HepG2 (cell line): ENCODE measurements around the gene INO80B. TPM values are rescaled to one million over a fixed set of nuclear protein-coding genes. Genes with fewer than 3 reads are reported as not detected.

Source experiments
- CEBPZ ChIP-seq: IDR thresholded peaks from 2 replicates; pipeline ENCODE4 v1.6.1; 2012; ENCODE audit warnings: low read length, improper control_type of control experiment
- GABPB1 ChIP-seq: IDR thresholded peaks from 2 replicates; pipeline ENCODE4 v1.6.1; 2016; ENCODE audit warnings: mild to moderate bottlenecking, missing genetic modification reagents, moderate library complexity, missing compliant biosample characterization
- JDP2 ChIP-seq: sonication (generic); formaldehyde crosslinking; IDR thresholded peaks from 2 replicates; pipeline ENCODE4 v1.8.1; 2022; ENCODE audit warnings: missing genetic modification reagents, borderline replicate concordance
- KIAA2018 ChIP-seq: sonication (generic); formaldehyde crosslinking; IDR thresholded peaks from 2 replicates; pipeline ENCODE4 v1.5.0; 2020; ENCODE audit warnings: mild to moderate bottlenecking, missing genetic modification reagents, borderline replicate concordance
- NFE2L1 ChIP-seq: sonication (generic); formaldehyde crosslinking; IDR thresholded peaks from 2 replicates; pipeline ENCODE4 v1.4.0; 2020; ENCODE audit warnings: missing genetic modification reagents, mild to moderate bottlenecking, borderline replicate concordance
- SNAPC2 ChIP-seq: sonication (generic); formaldehyde crosslinking; IDR thresholded peaks from 2 replicates; pipeline ENCODE4 v1.8.1; 2022; ENCODE audit warnings: mild to moderate bottlenecking, missing genetic modification reagents
- ZC3H13 ChIP-seq: sonication (generic); formaldehyde crosslinking; IDR thresholded peaks from 2 replicates; pipeline ENCODE4 v1.8.1; 2023; ENCODE audit warnings: mild to moderate bottlenecking, missing genetic modification reagents, moderate library complexity
- ZC3H4 ChIP-seq: sonication (generic); formaldehyde crosslinking; IDR thresholded peaks from 2 replicates; pipeline ENCODE4 v1.4.0; 2020; ENCODE audit warnings: missing genetic modification reagents, borderline replicate concordance
- ZHX2 ChIP-seq, 2 experiments: sonication (generic) in 1 of 2; formaldehyde crosslinking in 1 of 2; IDR thresholded peaks; 2 replicates each; pipeline versions ENCODE4 v1.6.1 to v1.9.0; 2014 to 2022; ENCODE audit warnings: antibody characterized with exemption in 1 of 2, borderline replicate concordance in 1 of 2, inconsistent platforms in 1 of 2, low read depth in 1 of 2, missing genetic modification reagents in 1 of 2
- polyA plus RNA-seq, 8 experiments: library from polyadenylated mRNA; depleted of rRNA in 3 of 8; stranded (reverse) in 7 of 8; unstranded in 1 of 8; fragments of >200 nt; fragmentation: Illumina TruSeq in 4 of 8; extraction: Trizol in 4 of 8; gene quantifications; 2 replicates each; pipeline versions ENCODE4 v1.2.1 to v1.2.3, GENCODE V29; 2011 to 2016; ENCODE audit warnings: low read depth in 4 of 8, missing spikeins in 1 of 8, mixed read lengths in 1 of 8; ENCODE audit not compliant: insufficient read depth in 1 of 8
- total RNA-seq, 5 experiments: library from RNA; depleted of rRNA; stranded (reverse); fragments of >200 nt; fragmentation: Illumina TruSeq; extraction: Trizol; gene quantifications; 2 replicates each; pipeline ENCODE4 v1.2.3, GENCODE V29; 2016; ENCODE audit warnings: low read depth in 1 of 5

INO80B gene
- total and polyA plus RNA-seq, 2 of the 13 experiments (the other 11 are each of a cell fraction or from before 2014, with no cell fraction given): 6.2 to 14.5 TPM

- peak; percentile 60; the same call in 1 of the 2 replicates for TF ChIP-seq ZC3H13
- no peak for TF ChIP-seq GABPB1
- TF ChIP-seq KIAA2018: no peak
- TF ChIP-seq JDP2 (CRISPR knock-in tag): no peak
- no peak; the same call in 1 of the 2 replicates for TF ChIP-seq ZHX2 (IDR thresholded peaks at IDR 0.05; ENCODE audit: low read depth)
- TF ChIP-seq ZHX2 (CRISPR knock-in tag; IDR thresholded peaks at IDR 0.05; ENCODE audit: borderline replicate concordance): peak; percentile 41; the same call in 1 of the 2 replicates
- no peak for TF ChIP-seq CEBPZ
- TF ChIP-seq ZC3H4 (CRISPR knock-in tag): no peak
- TF ChIP-seq SNAPC2: no peak
- peak; percentile 70; the same call in 1 of the 2 replicates for TF ChIP-seq NFE2L1 (CRISPR knock-in tag)
Measured at GRCh38 chr2:74481961-74482800, 27.3 kb downstream of the INO80B start (continued).
